A549 (cell line): Measurements from ENCODE around the gene CPB2. TPM values are rescaled to one million over a fixed set of nuclear protein-coding genes. Genes with fewer than 3 reads are reported as not detected.

Source experiments
- ATAC-seq, 2 experiments: fragments of 200-7000 bp in 1 of 2; fragments of >200 bp in 1 of 2; cut with Nextera tagmentation in 1 of 2; cut with Tn5 transposase in 1 of 2; 3 replicates each; pipeline versions ENCODE4 v1.8.0 to v1.9.1; 2018 to 2020; ENCODE audit warnings: mild to moderate bottlenecking in 1 of 2, moderate library complexity in 1 of 2
- CTCF ChIA-PET: fragments of 300-600 bp; sonication (Branson Sonifier 250); formaldehyde crosslinking; extraction: SDS; loops from one replicate; lab custom pipeline; 2021; ENCODE audit warnings: antibody characterized with exemption, inconsistent platforms; lab: Yijun Ruan, JAX
- POLR2A ChIA-PET: fragments of 350-600 bp; formaldehyde crosslinking; extraction: SDS; loops from one replicate; lab custom pipeline; 2021; ENCODE audit warnings: antibody characterized with exemption, inconsistent platforms; lab: Yijun Ruan, JAX
- DNase-seq, 2 experiments: peaks; one replicate each; pipeline versions ENCODE4 v3.0.0 to v3.0.0-alpha.2; 2011 to 2016; ENCODE audit warnings: low read depth in 1 of 2, low spot score in 1 of 2
- FAIRE-seq: peaks from 2 replicates; lab custom pipeline; 2011; peaks lifted over from hg19 to GRCh38; lab: Jason Lieb, UNC
- H3K27ac ChIP-seq, 2 experiments: fragments of >200 bp; sonication (Bioruptor Twin); formaldehyde crosslinking; 3 replicates each; pipeline ENCODE4 v1.5.1; 2016 to 2017
- H3K4me1 ChIP-seq: fragments of >200 bp; sonication (Bioruptor Twin); formaldehyde crosslinking; 3 replicates; pipeline ENCODE4 v1.6.1; 2016
- H3K4me2 ChIP-seq: fragments of >200 bp; sonication (Bioruptor Twin); formaldehyde crosslinking; 3 replicates; pipeline ENCODE4 v1.6.1; 2016
- H3K4me3 ChIP-seq: fragments of >200 bp; sonication (Bioruptor Twin); formaldehyde crosslinking; 3 replicates; pipeline ENCODE4 v1.5.1; 2016
- H3K9me3 ChIP-seq: fragments of >200 bp; sonication (Bioruptor Twin); formaldehyde crosslinking; 3 replicates; pipeline ENCODE4 v1.6.1; 2016
- BHLHE40 ChIP-seq: IDR thresholded peaks from 2 replicates; pipeline ENCODE4 v1.6.1; 2012; ENCODE audit warnings: low read depth, low read length, inconsistent platforms
- CHD2 ChIP-seq: fragments of 150-350 bp; IDR thresholded peaks from 2 replicates; pipeline ENCODE4 v1.6.1; 2014; ENCODE audit warnings: low read length; ENCODE audit not compliant: partially characterized antibody
- CHD4 ChIP-seq: fragments of 200-600 bp; sonication (generic); IDR thresholded peaks from 2 replicates; pipeline ENCODE4 v1.6.1; 2016; ENCODE audit warnings: antibody characterized with exemption, mild to moderate bottlenecking, borderline replicate concordance
- E2F6 ChIP-seq: IDR thresholded peaks from 2 replicates; pipeline ENCODE4 v1.6.1; 2012; ENCODE audit warnings: low read depth, borderline replicate concordance
- EP300 ChIP-seq, 2 experiments: fragments of >200 bp; sonication (Bioruptor Twin); formaldehyde crosslinking; IDR thresholded peaks; 2 replicates in 1 of 2; 3 replicates in 1 of 2; pipeline ENCODE4 v1.6.1; 2016 to 2017
- GATA3 ChIP-seq: IDR thresholded peaks from 2 replicates; pipeline ENCODE4 v1.6.1; 2012; ENCODE audit warnings: borderline replicate concordance
- HDAC2 ChIP-seq: fragments of 200-600 bp; sonication (generic); IDR thresholded peaks from 2 replicates; pipeline ENCODE4 v1.6.1; 2016
- HES2 ChIP-seq: fragments of >200 bp; sonication (Bioruptor Twin); formaldehyde crosslinking; IDR thresholded peaks from 2 replicates; pipeline ENCODE4 v1.6.1; 2016
- HEYL ChIP-seq: fragments of 250-450 bp; sonication (Bioruptor Pico); IDR thresholded peaks from 2 replicates; pipeline ENCODE4 v1.8.0; 2021; ENCODE audit warnings: mild to moderate bottlenecking, moderate library complexity
- HOXB13 ChIP-seq: fragments of 250-450 bp; sonication (Bioruptor Pico); IDR thresholded peaks from 2 replicates; pipeline ENCODE4 v1.5.0; 2020; ENCODE audit warnings: low read depth, mild to moderate bottlenecking, moderate library complexity
- HOXB5 ChIP-seq: fragments of 250-450 bp; sonication (Bioruptor Pico); IDR thresholded peaks from 2 replicates; pipeline ENCODE4 v1.5.0; 2020; ENCODE audit warnings: mild to moderate bottlenecking, moderate library complexity
- JUN ChIP-seq, 2 experiments: fragments of >200 bp; sonication (Bioruptor Twin); formaldehyde crosslinking; IDR thresholded peaks; 2 replicates in 1 of 2; 3 replicates in 1 of 2; pipeline ENCODE4 v1.6.1; 2016 to 2017
- MYC ChIP-seq: IDR thresholded peaks from 2 replicates; pipeline ENCODE4 v1.6.1; 2012; ENCODE audit warnings: mild to moderate bottlenecking, inconsistent platforms, low read length, improper control_type of control experiment, borderline replicate concordance
- NFE2L2 ChIP-seq: fragments of 150-350 bp; conservative IDR thresholded peaks from 2 replicates; pipeline ENCODE4 v1.6.1; 2014; ENCODE audit warnings: low read length
- NR3C1 ChIP-seq: fragments of >200 bp; sonication (Bioruptor Twin); formaldehyde crosslinking; IDR thresholded peaks from 3 replicates; pipeline ENCODE4 v1.6.1; 2017
- RARB ChIP-seq: fragments of 250-450 bp; sonication (Bioruptor Pico); IDR thresholded peaks from 2 replicates; pipeline ENCODE4 v1.8.0; 2021; ENCODE audit warnings: mild to moderate bottlenecking, moderate library complexity
- ZNF302 ChIP-seq: fragments of 250-450 bp; sonication (Bioruptor Pico); IDR thresholded peaks from 2 replicates; pipeline ENCODE4 v1.9.0; 2021; ENCODE audit warnings: inconsistent platforms, mild to moderate bottlenecking, moderate library complexity
- WGBS: methylation state at CpG from one replicate; pipeline ENCODE4 v1.1.6; 2017; ENCODE audit errors: missing lambda C conversion rate; 5-methylcytosine and 5-hydroxymethylcytosine counted together
- polyA plus RNA-seq, 4 experiments: library from polyadenylated mRNA; depleted of rRNA in 3 of 4; stranded (reverse); fragments of >200 nt; fragmentation: RNase III in 1 of 4; extraction: RNeasy Plus Mini Kit Qiagen cat#74134 plus additional on column Dnase treatment in 1 of 4; gene quantifications; 2 replicates in 3 of 4; 3 replicates in 1 of 4; pipeline ENCODE4 v1.2.3, GENCODE V29; 2011 to 2017
- TF ChIP-seq, protein P1 (sequence below): IDR thresholded peaks from 2 replicates; pipeline ENCODE4 v1.6.1; 2012

The CPB2 gene
- polyA plus RNA-seq, 2 of the 4 experiments (the other 2 are of a cell fraction): 0.05 to 0.48 TPM

DNA sequence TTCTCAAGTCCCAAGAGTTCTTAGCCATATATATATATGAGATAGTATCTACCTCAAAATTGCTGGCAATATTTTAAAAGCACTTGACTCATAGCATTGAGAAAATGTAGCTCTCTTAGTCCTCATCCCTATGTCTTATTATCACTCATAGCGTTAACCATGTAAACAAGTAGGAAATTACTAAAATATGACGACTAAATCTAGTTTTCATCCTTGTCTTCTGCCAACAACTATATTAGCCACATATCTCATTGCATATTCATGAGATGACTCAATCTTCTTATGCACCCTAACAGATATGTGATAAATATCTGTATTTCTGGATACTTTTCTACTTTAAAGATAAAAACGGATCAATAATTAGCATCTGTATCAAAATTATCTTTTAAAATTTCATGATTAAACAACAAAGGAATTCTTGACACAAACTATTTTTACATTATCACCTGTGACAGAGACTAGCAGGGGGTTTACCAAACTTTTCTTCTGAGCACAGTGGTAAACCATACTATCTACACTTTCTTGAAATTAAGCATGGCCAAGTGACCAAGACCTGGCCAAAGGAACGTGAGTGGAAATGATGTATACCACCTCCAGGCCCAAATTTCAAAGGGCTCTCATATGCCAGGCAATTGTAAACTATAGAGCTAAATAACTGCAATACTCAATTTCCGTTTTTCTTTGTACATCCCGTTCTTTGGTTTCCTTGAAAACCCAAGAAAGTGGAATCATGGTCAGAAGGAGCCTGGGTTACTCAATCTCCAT, 98.0 kb downstream of the CPB2 start:
- ChIA-PET POLR2A (no interaction called here), CTCF (no interaction called here)
- ATAC-seq (no peak), DNase-seq (no peak), FAIRE-seq (no peak)
- H3K4me1 ChIP-seq: no peaks in the 10 kb centered on the region
- TF ChIP-seq HDAC2: no peak
- no peaks in the 10 kb centered on the region for H3K9me3 ChIP-seq
- H3K27ac ChIP-seq: no peak overlapping the region
- WGBS: 91% methylated on average over 6 of the region's 6 CpGs
- no peak overlapping the region for H3K4me3 ChIP-seq
- no peak overlapping the region for H3K4me2 ChIP-seq

DNA sequence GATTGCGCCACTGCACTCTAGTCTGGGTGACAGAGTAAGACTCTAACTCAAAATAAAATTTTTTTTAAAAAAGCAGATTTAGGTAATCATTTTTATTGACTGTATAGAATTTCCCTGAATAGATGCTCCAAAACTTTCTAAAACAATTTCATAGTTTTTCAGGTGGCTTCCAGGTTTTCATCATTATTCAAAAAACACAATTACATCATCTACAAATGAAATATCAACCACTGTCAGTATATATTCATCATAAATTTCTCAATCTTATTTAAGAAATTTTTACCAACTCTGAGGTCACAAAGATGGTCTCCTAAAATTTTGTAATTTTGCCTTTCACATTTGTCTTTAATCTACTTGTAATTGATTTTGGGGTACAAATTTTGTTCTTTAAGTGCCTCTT, 100.3 kb downstream of the CPB2 start:
- WGBS: 83% methylated on average over 1 of the region's 1 CpG

More for the DNA sequence above, 100.3 kb downstream of the CPB2 start:
- FAIRE-seq (no peak), ATAC-seq (no peak), DNase-seq (no peak)
- no peaks in the 10 kb centered on the region for H3K4me1 ChIP-seq
- H3K9me3 ChIP-seq: no peaks in the 10 kb centered on the region
- ChIA-PET CTCF (no interaction called here), POLR2A (no interaction called here)
- no peak overlapping the region for H3K4me2 ChIP-seq
- TF ChIP-seq EP300 (IDR thresholded peaks at IDR 0.05) (no peak), ZNF302 (no peak), HES2 (no peak), NFE2L2 (no peak), HOXB13 (CRISPR knock-in tag) (no peak), HEYL (no peak), E2F6 (no peak), HOXB5 (no peak), JUN (IDR thresholded peaks at IDR 0.05) (no peak), CHD4 (no peak), GATA3 (no peak), CHD2 (no peak), RARB (CRISPR knock-in tag) (no peak), MYC (no peak), NR3C1 (no peak), BHLHE40 (no peak)
- TF ChIP-seq, protein P1, sequence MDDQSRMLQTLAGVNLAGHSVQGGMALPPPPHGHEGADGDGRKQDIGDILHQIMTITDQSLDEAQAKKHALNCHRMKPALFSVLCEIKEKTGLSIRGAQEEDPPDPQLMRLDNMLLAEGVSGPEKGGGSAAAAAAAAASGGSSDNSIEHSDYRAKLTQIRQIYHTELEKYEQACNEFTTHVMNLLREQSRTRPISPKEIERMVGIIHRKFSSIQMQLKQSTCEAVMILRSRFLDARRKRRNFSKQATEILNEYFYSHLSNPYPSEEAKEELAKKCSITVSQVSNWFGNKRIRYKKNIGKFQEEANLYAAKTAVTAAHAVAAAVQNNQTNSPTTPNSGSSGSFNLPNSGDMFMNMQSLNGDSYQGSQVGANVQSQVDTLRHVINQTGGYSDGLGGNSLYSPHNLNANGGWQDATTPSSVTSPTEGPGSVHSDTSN: no peak
- no peak overlapping the region for H3K27ac ChIP-seq
- H3K4me3 ChIP-seq: no peak overlapping the region

Other genes starting within 250 kb of the CPB2 start
- 9.5 and 13.2 TPM in 2 replicates for gene ZC3H13, start 52.3 kb downstream of the CPB2 start, polyA plus RNA-seq (2011; rRNA removed)
- 17.5 to 17.8 TPM (median 17.6 TPM) in 3 replicates for gene ZC3H13, start 52.3 kb downstream of the CPB2 start, polyA plus RNA-seq (2017; fragmentation: RNase III; extraction: RNeasy Plus Mini Kit Qiagen cat#74134 plus additional on column Dnase treatment)
- 0.19 and 0.34 TPM in 2 replicates for gene LCP1, start 77.1 kb upstream of the CPB2 start, polyA plus RNA-seq (2011; rRNA removed)
- 0.07 to 0.09 TPM in 2 of 3 replicates, not detected in the other for gene LCP1, start 77.1 kb upstream of the CPB2 start, polyA plus RNA-seq (2017; fragmentation: RNase III; extraction: RNeasy Plus Mini Kit Qiagen cat#74134 plus additional on column Dnase treatment)
- 0.19 and 0.26 TPM in 2 replicates for gene LRRC63, start 106.9 kb upstream of the CPB2 start, polyA plus RNA-seq (2011; rRNA removed)
- 0.04 to 0.06 TPM in 2 of 3 replicates, not detected in the other for gene LRRC63, start 106.9 kb upstream of the CPB2 start, polyA plus RNA-seq (2017; fragmentation: RNase III; extraction: RNeasy Plus Mini Kit Qiagen cat#74134 plus additional on column Dnase treatment)